C4-2B (cell line): ENCODE measurements around the gene RNASEH2A.

Source experiments
- CTCF ChIP-seq: fragments of 450-650 bp; conservative IDR thresholded peaks from 2 replicates; pipeline ENCODE4 v1.5.1; 2017; ENCODE audit warnings: mild to moderate bottlenecking
- ZFX ChIP-seq: fragments of 450-650 bp; IDR thresholded peaks from 2 replicates; pipeline ENCODE4 v1.6.1; 2017

DNA sequence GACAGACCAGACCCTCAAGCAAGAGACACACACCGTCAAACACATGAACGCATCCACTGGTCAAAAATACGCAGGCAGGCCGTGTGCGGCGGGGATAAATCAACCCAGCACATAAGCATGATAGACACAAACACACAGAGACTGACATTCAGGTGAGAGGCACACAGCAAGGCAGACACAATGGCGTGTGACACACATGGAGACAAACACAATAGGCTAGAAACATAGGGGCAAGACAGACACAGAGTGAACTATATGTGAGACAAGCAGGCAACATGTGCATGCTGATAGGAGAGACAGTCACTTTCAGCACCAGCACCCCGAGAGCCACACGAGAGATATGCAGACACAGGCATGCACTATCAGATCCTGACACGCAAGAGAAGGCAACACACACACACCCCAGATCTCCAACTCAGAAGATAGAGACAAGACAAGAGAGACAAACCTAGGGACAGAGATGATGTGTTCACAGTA lies 22.0 kb upstream of the RNASEH2A start:
- no peak for TF ChIP-seq CTCF
- no peak for TF ChIP-seq ZFX
